ENCODE measurements around the gene ABL1.
A peak's percentile ranks its signal among the peaks of the same experiment; 100 is the strongest.

The ABL1 gene

GRCh38 chr9:130854092-130854491, 19.0 kb downstream of the ABL1 start:
- no peak for DNase-seq

GRCh38 chr9:130854835-130855234, 19.8 kb downstream of the ABL1 start:
- DNase-seq, result no peak

GRCh38 chr9:130856474-130856873, 21.4 kb downstream of the ABL1 start:
- no peak for DNase-seq

GRCh38 chr9:130857864-130858738, 23.0 kb downstream of the ABL1 start:
- peak; percentile 43 for DNase-seq

GRCh38 chr9:130858739-130859705, 24.0 kb downstream of the ABL1 start:
- no peak for DNase-seq

- DNase-seq, result no peak
Observed at GRCh38 chr9:130860458-130861316, 25.6 kb downstream of the ABL1 start.

GRCh38 chr9:130861372-130862180, 26.5 kb downstream of the ABL1 start:
- DNase-seq, result no peak

GRCh38 chr9:130862217-130862616, 27.2 kb downstream of the ABL1 start:
- DNase-seq, result no peak

- DNase-seq, result no peak
Observed at GRCh38 chr9:130862747-130863146, 27.7 kb downstream of the ABL1 start.

GRCh38 chr9:130864541-130864940, 29.5 kb downstream of the ABL1 start:
- DNase-seq, result no peak

GRCh38 chr9:130865921-130866320, 30.9 kb downstream of the ABL1 start:
- DNase-seq, result no peak

- peak; percentile 57 for DNase-seq
Observed at GRCh38 chr9:130866474-130866965, 31.5 kb downstream of the ABL1 start.

- no peak for DNase-seq
Observed at GRCh38 chr9:130867556-130867955, 32.5 kb downstream of the ABL1 start.

GRCh38 chr9:130868230-130868629, 33.2 kb downstream of the ABL1 start:
- DNase-seq, result no peak

GRCh38 chr9:130869250-130869649, 34.2 kb downstream of the ABL1 start:
- DNase-seq, result no peak

- DNase-seq, result no peak
Observed at GRCh38 chr9:130870491-130871381, 35.7 kb downstream of the ABL1 start.

GRCh38 chr9:130871395-130872062, 36.5 kb downstream of the ABL1 start:
- DNase-seq, result no peak

- no peak for DNase-seq
Observed at GRCh38 chr9:130872093-130872492, 37.0 kb downstream of the ABL1 start.

GRCh38 chr9:130872508-130872907, 37.5 kb downstream of the ABL1 start:
- no peak for DNase-seq
